ENCODE data around the gene ULBP1.

ULBP1 gene

GRCh38 chr6:149978610-149979009, 14.9 kb downstream of the ULBP1 start:
- in situ Hi-C loops (cut with MboI; ENCODE audit: low sequenced_read_pairs, unreplicated experiment) = no loop called here
- no peak for DNase-seq (ENCODE audit: low spot score)
- no peak for TF ChIP-seq CTCF (IDR thresholded peaks at IDR 0.05; ENCODE audit: borderline replicate concordance, control extremely low read depth, extremely low read depth, insufficient read depth, missing control alignments)

- DNase-seq (ENCODE audit: low spot score) = no peak
- TF ChIP-seq CTCF (IDR thresholded peaks at IDR 0.05; ENCODE audit: borderline replicate concordance, control extremely low read depth, extremely low read depth, insufficient read depth, missing control alignments) = no peak
- in situ Hi-C loops (cut with MboI; ENCODE audit: low sequenced_read_pairs, unreplicated experiment) = no loop called here
These were observed 15.6 kb downstream of the ULBP1 start for GRCh38 chr6:149979293-149979692.

- DNase-seq (ENCODE audit: low spot score) = no peak
- no peak for TF ChIP-seq CTCF (IDR thresholded peaks at IDR 0.05; ENCODE audit: borderline replicate concordance, control extremely low read depth, extremely low read depth, insufficient read depth, missing control alignments)
- in situ Hi-C loops (cut with MboI; ENCODE audit: low sequenced_read_pairs, unreplicated experiment) = no loop called here
These were observed 19.4 kb downstream of the ULBP1 start for GRCh38 chr6:149983145-149983544.

GRCh38 chr6:149984773-149985172, 21.0 kb downstream of the ULBP1 start:
- TF ChIP-seq CTCF (IDR thresholded peaks at IDR 0.05; ENCODE audit: borderline replicate concordance, control extremely low read depth, extremely low read depth, insufficient read depth, missing control alignments) = no peak
- in situ Hi-C loops (cut with MboI; ENCODE audit: low sequenced_read_pairs, unreplicated experiment) = no loop called here

GRCh38 chr6:149985481-149985937, 21.8 kb downstream of the ULBP1 start:
- no peak for DNase-seq (ENCODE audit: low spot score)
- TF ChIP-seq CTCF (IDR thresholded peaks at IDR 0.05; ENCODE audit: borderline replicate concordance, control extremely low read depth, extremely low read depth, insufficient read depth, missing control alignments) = no peak
- in situ Hi-C loops (cut with MboI; ENCODE audit: low sequenced_read_pairs, unreplicated experiment) = no loop called here

More at GRCh38 chr6:149984773-149985172, 21.0 kb downstream of the ULBP1 start:
- no peak for DNase-seq (ENCODE audit: low spot score)

- in situ Hi-C loops (cut with MboI; ENCODE audit: low sequenced_read_pairs, unreplicated experiment) = no loop called here
- no peak for DNase-seq (ENCODE audit: low spot score)
- TF ChIP-seq CTCF (IDR thresholded peaks at IDR 0.05; ENCODE audit: borderline replicate concordance, control extremely low read depth, extremely low read depth, insufficient read depth, missing control alignments) = no peak
These were observed 23.9 kb downstream of the ULBP1 start for GRCh38 chr6:149987602-149988107.

Measured in GM13976 (cell line).